ENCODE results near the gene LRRC71. TPM values are rescaled to one million over a fixed set of nuclear protein-coding genes. Genes with fewer than 3 reads are reported as not detected.
A peak's percentile ranks its signal among the peaks of the same experiment; 100 is the strongest.

LRRC71 gene
- total RNA-seq, 1 donor: not detected

DNA sequence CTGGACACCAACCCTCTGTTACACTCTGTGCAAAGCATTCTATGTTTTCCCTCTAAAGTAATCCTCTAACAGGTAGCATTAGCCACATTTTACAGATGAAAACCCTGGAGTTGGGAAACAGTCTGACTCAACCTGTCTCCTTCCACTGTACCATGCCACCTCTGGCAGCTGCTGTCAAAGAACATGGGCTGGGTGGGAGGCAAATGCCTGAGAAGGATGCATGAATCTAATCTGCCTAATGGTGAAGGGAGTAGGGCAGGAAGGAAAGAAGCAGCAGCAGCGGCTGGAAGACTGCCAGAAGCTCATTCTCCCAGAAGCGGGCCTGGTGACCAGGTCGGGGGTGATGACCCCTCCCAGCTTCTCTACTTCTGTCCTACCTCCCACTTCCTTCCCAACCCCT lies 21.7 kb downstream of the LRRC71 start:
- no peak for DNase-seq (ENCODE audit: low read depth in 2 of 3, low spot score in 2 of 3)

DNA sequence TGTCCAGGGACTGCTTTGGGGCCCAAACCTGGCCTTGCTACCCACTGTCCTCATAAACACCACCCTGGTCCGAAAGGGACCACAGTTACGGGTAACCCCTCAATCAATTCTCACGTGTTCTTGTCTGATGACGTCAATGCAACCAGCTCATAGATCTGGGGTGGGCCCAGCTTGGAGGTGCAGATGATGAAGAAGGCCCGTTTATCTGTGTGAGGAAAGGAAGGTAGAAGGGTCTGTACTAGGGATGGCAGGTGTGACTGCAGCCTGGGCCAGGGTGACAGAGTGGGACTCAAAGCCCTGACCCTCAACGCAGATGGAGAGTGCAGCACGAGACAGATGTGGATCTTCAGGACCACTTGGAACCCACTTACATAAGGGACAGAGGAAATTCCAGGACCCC lies 22.1 kb downstream of the LRRC71 start:
- DNase-seq (ENCODE audit: low read depth in 2 of 3, low spot score in 2 of 3): no peak

- no peak for DNase-seq (ENCODE audit: low read depth in 2 of 3, low spot score in 2 of 3)
These were observed 23.3 kb downstream of the LRRC71 start for GRCh38 chr1:156943756-156944155.

- DNase-seq (ENCODE audit: low read depth in 2 of 3, low spot score in 2 of 3): no peak
These were observed 23.8 kb downstream of the LRRC71 start for GRCh38 chr1:156944268-156944667.

DNA sequence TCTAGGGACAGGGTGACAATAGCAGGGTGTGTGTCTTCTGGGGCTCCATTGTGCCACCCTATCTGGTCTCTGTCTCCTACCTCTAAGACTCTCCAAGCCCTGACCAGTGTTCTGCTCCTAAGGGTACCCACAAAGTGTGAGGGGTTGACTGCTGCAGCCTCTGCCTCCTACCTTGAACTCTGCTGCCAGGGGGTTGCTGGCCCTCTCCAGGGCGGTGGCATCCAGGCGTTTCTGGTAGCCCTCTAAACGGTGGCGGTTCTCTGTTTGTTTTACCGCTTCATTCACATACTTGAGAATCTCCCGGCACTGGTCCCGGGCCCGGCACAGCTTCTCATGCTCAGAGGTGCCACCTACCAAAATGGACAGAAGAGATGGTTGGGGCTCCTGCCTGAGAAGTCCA lies 24.4 kb downstream of the LRRC71 start:
- DNase-seq (ENCODE audit: low read depth in 2 of 3, low spot score in 2 of 3): no peak

DNA sequence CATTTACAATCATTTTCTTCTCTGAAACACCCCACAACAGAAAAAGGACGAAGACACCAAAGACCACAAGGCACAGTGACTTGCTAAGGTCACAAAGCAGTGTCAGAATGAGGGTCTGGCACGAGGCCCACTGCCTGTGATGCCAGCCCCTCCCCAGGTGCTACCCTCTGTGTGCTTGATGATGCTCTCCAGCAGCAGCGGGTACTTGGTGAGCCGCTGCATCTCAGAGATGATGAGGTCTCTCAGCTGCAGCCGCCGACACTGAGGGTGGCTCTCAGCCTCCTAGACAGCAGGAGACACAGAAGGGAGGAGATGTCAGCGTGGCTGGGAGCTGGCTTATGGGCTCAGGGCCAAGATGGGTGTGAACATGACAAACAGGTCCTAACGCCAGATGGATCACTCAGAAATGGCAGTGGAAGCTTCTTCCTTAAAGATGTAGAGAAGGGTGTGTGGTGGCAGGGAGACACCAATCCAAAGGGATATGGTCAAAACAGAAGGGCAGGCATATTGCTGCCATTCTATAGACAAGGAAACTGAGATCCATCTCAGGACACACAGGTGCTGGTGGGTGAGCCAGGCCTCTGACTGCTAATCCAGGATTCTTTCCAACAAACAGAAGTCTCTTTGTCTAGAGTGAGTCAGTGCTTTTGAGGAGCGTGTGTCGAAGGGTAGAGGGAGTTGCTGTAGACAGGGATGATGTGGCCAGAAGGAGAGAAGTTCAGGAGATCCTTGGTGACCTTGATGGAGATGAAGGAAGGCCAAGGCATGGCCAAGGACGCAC lies 25.6 kb downstream of the LRRC71 start:
- DNase-seq (ENCODE audit: low read depth in 2 of 3, low spot score in 2 of 3): no peak

GRCh38 chr1:156947127-156947526 lies 26.7 kb downstream of the LRRC71 start:
- no peak for DNase-seq (ENCODE audit: low read depth in 2 of 3, low spot score in 2 of 3)

DNA sequence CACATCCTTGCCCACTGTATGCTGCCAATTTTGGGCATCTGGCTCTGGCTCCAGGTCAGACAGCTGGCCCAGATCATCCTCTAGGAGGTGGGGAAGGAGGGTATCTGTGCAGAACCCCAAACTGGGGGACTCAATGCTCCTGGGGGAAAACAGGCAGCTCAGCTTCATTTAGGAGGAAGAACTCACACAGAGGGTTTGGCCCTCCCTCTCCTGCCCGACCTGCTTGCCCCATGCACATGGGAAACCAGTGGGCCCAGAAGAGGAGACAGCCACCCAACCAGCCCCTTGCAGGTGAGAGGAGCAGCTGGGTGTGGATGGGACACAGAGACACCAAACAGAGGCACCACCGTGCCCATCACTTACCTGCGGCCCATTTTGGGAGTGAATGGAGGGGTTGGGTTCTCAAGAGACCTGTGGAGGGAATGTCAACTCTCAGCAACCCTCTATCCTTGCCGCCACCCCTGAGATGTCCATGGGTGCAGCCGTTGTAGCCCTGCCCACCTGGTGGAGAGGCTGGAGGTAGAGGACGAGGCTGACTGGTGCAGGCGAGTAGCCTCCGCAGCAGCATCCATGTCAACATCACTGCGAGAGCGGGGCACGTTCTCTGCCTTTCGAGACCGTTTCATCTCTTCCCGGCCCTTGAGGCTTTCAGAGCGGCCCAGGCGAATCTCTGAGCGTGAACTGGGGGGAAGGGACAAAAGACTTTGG lies 27.5 kb downstream of the LRRC71 start:
- no peak for DNase-seq (ENCODE audit: low read depth in 2 of 3, low spot score in 2 of 3)

DNA sequence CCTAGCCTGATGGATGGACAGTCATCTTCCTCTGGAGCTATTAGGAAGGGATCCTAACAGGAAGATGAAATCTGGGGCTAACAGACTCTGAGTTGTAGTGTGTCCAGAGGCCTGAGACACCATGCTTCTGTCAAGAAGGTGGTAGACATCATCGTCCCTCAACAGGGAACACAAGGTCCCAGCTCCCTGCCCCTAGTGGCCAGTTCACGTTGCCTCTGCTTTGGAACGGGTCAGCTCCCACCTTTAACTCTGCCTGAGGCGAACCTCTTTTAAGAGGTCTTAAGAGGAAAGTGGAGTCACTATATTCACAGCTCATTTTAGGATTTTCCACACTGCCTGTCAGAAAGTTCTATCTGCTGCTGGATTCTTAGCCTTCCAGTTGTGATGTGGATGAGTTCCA lies 28.3 kb downstream of the LRRC71 start:
- DNase-seq (ENCODE audit: low read depth in 2 of 3, low spot score in 2 of 3): no peak

- DNase-seq (ENCODE audit: low read depth in 2 of 3, low spot score in 2 of 3): no peak
These were observed 28.7 kb downstream of the LRRC71 start for GRCh38 chr1:156949127-156949526.

DNA sequence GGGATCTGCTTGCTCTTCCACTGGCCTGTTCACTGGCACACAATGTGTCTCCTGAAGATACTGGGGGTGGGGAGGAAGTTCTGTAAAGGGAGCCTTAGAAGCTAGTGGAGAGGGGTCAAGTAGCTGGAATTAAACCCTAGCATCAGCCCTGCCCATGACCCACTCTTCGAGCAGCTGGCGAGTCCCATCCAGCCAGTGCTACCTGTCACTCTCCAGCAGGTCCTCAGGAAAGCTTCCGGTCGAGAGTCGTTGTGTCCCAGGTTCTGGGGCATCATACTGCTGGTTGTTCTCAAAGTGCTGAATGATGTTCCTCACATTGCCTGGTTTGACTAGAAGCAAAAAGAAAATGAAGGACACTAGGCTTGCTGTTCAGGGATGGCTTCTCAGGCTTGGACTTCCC lies 30.9 kb downstream of the LRRC71 start:
- no peak for DNase-seq (ENCODE audit: low read depth in 2 of 3, low spot score in 2 of 3)

DNA sequence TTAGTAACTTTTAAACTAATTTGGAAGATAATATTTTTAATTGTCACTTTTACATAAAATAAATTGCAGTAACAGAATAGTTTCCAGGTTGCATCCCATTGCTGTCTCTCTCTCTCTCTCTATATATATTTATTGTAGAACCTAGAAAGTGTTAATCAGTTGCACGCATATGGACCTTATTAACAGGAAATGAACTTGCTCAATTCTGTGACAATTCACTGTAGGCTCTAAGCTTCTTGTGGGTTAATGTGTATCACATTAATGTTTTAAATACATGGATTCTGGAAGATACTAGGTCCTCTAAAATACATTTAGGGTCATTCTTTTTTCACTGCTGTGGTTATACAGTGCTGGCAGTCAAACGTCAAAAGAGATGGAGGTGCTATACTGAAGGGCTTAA lies 33.1 kb downstream of the LRRC71 start:
- DNase-seq (ENCODE audit: low read depth in 2 of 3, low spot score in 2 of 3): no peak

- no peak for DNase-seq (ENCODE audit: low read depth in 2 of 3, low spot score in 2 of 3)
These were observed 35.9 kb downstream of the LRRC71 start for GRCh38 chr1:156956333-156956732.

GRCh38 chr1:156957634-156958033 lies 37.2 kb downstream of the LRRC71 start:
- no peak for DNase-seq (ENCODE audit: low read depth in 2 of 3, low spot score in 2 of 3)

- no peak for DNase-seq (ENCODE audit: low read depth in 2 of 3, low spot score in 2 of 3)
These were observed 37.8 kb downstream of the LRRC71 start for GRCh38 chr1:156958247-156958714.

DNA sequence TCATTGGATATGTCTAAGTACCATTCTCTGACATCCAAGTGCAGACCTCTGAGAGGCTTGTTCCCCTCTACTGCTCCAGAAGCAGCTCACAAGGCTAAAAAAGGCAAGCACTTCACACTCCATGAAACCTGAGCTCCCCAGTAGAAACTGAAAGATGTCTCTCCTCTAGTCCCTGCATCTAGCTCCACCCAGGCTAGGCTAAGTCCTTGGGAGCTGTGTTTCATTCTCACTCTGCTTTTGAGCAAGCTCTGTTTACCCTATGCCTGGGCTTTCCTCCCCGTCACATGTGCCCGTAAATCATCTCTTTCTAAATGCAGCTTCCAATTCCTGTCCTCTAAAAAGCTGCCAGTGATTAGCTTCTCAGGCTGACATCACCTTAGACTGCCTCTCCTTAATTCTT lies 39.0 kb downstream of the LRRC71 start:
- DNase-seq (ENCODE audit: low read depth in 2 of 3, low spot score in 2 of 3): peak in 1 of 3 donors; percentile 13

- peak in 1 of 3 donors; percentile 37 for DNase-seq (ENCODE audit: low read depth in 2 of 3, low spot score in 2 of 3)
These were observed 39.5 kb downstream of the LRRC71 start for GRCh38 chr1:156959925-156960324.

- DNase-seq (ENCODE audit: low read depth in 2 of 3, low spot score in 2 of 3): peak in 2 of 3 donors; percentile 24 to 43
These were observed 41.3 kb downstream of the LRRC71 start for GRCh38 chr1:156961709-156962108.

GRCh38 chr1:156963621-156964020 lies 43.2 kb downstream of the LRRC71 start:
- peak in 1 of 3 donors; percentile 24 for DNase-seq (ENCODE audit: low read depth in 2 of 3, low spot score in 2 of 3)

- DNase-seq (ENCODE audit: low read depth in 2 of 3, low spot score in 2 of 3): no peak
These were observed 44.0 kb downstream of the LRRC71 start for GRCh38 chr1:156964441-156964840.

- no peak for DNase-seq (ENCODE audit: low read depth in 2 of 3, low spot score in 2 of 3)
These were observed 49.1 kb downstream of the LRRC71 start for GRCh38 chr1:156969496-156969895.

DNA sequence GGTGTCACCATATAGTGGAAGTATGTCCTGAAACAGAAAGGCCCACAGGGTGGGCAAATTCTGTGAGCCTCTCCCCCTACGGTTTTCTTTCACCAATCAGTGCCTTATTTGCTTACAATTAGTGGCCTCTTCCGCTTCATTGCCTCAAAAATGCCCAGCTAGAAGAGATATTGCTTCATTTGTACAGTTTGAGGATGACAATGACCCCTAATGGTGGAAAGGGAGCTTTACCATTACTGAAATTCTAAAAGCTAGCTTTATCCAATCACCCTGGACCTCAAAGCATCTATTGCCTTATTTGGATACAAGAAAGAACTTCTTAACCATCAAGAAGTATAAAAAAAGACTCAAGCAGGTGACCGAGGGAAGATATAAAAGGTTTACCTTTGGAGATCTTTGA lies 49.6 kb downstream of the LRRC71 start:
- DNase-seq (ENCODE audit: low read depth in 2 of 3, low spot score in 2 of 3): peak in 1 of 3 donors; percentile 15
